Measurements from ENCODE around the gene SOBP.

DNA sequence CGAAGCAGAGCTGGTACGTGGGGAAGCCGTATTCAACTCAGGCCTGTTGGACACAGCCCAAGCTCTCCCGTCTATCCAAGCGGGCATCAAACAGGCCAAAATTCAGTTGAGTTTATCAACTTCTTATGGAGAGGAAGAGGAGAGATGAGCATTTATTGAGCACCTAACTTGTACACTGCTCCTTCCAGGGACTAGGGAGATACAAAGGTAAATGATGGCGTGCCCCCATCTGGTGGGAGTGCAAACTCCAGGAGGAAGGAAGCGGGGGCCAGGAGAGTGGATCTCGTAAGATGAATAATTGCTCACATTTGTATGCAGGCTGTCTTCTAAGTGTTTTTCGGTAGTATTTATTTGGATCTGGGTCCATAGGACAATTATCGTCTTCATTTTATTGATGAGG, 146.6 kb downstream of the SOBP start:
- TF ChIP-seq, protein P1, sequence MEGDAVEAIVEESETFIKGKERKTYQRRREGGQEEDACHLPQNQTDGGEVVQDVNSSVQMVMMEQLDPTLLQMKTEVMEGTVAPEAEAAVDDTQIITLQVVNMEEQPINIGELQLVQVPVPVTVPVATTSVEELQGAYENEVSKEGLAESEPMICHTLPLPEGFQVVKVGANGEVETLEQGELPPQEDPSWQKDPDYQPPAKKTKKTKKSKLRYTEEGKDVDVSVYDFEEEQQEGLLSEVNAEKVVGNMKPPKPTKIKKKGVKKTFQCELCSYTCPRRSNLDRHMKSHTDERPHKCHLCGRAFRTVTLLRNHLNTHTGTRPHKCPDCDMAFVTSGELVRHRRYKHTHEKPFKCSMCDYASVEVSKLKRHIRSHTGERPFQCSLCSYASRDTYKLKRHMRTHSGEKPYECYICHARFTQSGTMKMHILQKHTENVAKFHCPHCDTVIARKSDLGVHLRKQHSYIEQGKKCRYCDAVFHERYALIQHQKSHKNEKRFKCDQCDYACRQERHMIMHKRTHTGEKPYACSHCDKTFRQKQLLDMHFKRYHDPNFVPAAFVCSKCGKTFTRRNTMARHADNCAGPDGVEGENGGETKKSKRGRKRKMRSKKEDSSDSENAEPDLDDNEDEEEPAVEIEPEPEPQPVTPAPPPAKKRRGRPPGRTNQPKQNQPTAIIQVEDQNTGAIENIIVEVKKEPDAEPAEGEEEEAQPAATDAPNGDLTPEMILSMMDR (IDR thresholded peaks at IDR 0.05; ENCODE audit: extremely low read depth in 1 of 2, insufficient read depth in 1 of 2, low read depth in 1 of 2, low read length in 2 of 2) = no peak
- no peak for TF ChIP-seq POLR2AphosphoS5 (IDR thresholded peaks at IDR 0.05; ENCODE audit: insufficient read depth, low read depth, low read length)
- no peak for TF ChIP-seq POLR2A (IDR thresholded peaks at IDR 0.05; ENCODE audit: low read depth, low read length)
- TF ChIP-seq MYC (IDR thresholded peaks at IDR 0.05; ENCODE audit: low read depth, low read length) = no peak
- TF ChIP-seq EZH2 (IDR thresholded peaks at IDR 0.05; ENCODE audit: borderline replicate concordance, low read depth, low read length, severe bottlenecking) = no peak
- no peak for TF ChIP-seq JUN (IDR thresholded peaks at IDR 0.05; ENCODE audit: borderline replicate concordance, insufficient read depth, insufficient read length, low read depth)
- no peak for TF ChIP-seq FOS (IDR thresholded peaks at IDR 0.05; ENCODE audit: borderline replicate concordance, insufficient read depth, low read length)
